HTERT RPE-1 (cell line): ENCODE results near the gene ARHGAP26.

ENCODE experiments used
- in situ Hi-C: fragments of 300-500 bp; cut with MboI; formaldehyde crosslinking; loops from 4 replicates; pipeline ENCODE4 v1.14.3; 2020; ENCODE audit warnings: low sequenced_read_pairs

The ARHGAP26 gene

GRCh38 chr5:143008032-143008431 is 237.9 kb downstream of the ARHGAP26 start:
- in situ Hi-C loops, result no loop called here

DNA sequence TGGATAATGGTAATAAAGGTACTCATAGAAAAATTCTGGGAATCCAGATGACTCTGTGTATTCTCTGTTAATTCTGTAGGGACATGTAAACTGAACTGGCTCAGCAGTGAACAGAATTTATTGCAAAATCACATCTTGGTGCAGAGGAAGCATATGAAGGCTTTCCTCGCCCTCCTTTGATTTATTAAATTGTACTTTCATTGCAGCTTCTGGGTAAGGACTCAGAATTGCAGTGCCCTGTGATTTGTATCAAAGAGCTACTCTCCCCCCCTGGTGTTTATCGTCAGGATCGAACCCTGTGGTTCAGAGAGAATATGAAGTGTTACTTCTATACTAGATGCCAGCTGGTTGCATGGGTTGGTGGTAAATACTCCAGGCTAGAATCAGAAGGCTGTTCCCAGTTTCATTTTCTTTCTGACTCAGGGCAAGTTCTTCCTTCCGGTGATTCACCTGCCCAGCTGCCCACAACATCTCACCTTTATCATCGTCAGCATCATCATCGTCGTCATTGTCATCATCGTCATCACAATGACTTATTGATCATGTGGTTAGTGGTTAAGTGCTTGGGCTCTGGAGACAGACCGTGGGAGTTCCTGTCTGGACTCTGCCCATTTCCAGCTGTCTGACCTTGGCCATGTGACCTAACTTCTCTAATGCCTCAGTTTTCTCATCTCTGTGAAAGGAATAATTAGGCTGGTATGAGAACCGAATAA is 238.8 kb downstream of the ARHGAP26 start:
- in situ Hi-C loops, result no loop called here

DNA sequence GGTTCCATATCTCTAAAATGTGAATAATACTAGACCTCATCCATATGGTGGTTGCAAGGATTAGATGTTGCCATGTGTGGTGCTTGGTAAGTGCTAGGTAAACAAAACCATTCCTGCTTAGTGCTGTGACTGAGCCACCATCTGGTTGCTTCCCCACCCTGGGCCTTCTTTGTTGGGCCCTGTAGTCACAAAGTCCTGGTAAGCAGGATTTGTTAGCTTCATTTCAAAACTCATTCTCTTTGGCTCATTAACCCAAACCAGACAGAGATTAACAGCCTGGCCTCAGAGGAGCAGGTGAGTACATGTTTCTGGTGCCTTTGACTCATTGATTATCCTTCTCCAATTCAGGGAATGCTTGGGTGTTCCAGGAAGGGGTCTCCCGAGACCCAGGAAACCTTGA is 240.2 kb downstream of the ARHGAP26 start:
- in situ Hi-C loops, result no loop called here

GRCh38 chr5:143011585-143011984 is 241.4 kb downstream of the ARHGAP26 start:
- in situ Hi-C loops, result no loop called here

DNA sequence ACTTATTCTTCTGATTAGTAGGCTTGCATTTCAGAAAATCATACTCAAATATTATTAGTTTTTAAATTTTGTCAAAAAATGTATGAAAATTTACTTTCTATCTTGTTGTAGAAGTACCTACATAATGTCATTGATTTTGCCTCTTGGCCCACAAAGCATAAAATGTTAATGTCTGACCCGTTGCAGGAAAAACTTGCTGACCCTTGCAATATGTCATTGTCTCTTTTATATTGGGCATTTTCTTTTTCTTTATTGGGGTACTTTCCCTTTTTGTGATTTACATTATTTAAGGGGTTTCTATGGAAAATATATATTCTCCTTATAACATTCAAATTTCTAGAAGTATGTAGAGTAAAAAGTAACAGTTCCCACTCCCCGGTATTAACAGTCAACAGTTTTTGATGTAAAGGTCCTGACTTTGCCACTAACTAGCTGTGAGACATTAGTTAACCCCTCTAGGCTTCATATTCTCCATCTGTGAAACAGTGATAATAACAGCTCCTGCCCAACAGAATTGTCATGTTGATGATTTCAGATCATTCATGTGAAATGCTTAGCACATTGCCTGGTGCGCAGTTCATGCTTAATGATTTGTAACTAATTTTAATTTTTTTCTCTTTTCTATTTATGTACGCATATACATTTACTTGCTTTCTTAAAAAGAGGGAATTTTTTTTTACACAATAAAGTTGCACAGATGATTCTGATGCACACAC is 243.2 kb downstream of the ARHGAP26 start:
- in situ Hi-C loops, result no loop called here

DNA sequence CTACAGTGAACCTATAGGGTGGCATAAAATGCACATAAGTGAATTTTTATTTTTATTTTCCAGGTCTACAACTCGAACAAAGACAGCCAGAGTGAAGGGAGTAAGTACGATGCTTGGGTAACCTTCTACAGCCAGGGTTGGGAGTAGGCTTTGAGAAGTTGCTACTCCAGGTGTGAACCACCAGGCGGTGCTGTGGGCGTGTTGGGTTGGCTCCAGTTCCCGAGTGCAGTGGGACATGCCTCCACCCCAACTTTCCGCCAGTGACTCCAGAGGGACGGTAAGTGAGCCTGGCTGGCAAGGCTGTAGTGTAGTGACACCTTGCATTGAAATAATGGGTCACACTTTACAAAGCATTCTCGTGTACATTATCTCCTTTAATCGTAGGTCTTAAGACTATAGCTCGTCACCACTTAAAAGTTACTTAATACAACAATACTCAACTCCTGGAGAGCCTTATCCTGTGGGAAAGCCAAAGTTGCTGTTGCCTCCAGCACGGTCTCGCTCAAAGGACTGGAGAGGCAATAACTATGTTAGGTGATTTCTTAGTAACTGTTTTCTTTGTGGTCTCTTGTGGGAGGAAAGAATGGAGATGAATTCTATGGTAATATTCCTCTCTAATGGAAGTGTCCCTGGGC is 244.0 kb downstream of the ARHGAP26 start:
- in situ Hi-C loops, result no loop called here

DNA sequence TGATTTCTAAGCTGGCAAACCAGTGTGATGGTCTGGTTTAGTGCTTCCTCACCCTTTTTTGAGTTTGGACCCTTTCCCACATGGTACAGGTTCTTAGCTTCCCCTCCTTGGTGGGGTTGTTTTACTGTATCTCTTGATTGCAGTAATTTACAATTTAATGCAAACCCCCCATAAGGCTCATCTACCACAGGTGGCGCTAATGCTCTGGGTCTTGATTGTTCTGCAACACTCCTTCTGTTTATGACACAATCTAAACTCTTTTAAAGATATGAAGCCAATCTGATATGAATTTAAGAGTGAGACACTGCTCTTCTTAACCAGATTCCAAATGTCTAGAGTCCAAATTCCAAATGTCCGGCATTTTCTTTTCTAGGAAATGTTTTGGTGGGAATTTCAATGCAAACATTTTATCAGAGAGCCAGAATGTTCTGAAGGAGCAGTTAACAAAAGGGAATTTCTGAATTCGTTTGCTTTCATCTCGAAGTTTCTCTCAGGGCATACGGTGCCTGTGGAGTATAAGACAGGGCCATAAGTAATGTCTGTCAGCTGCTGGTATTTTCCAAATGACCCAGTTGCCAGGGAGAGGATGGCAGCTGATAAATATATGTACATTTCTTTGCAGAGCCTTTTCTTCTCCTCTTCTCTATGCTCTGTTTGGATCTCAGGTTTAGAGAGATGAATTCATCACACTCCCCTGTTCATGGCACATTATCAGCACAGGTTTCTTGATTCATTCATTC is 246.8 kb downstream of the ARHGAP26 start:
- in situ Hi-C loops, result no loop called here

- in situ Hi-C loops, result no loop called here
These were observed 247.4 kb downstream of the ARHGAP26 start for GRCh38 chr5:143017541-143017940.

DNA sequence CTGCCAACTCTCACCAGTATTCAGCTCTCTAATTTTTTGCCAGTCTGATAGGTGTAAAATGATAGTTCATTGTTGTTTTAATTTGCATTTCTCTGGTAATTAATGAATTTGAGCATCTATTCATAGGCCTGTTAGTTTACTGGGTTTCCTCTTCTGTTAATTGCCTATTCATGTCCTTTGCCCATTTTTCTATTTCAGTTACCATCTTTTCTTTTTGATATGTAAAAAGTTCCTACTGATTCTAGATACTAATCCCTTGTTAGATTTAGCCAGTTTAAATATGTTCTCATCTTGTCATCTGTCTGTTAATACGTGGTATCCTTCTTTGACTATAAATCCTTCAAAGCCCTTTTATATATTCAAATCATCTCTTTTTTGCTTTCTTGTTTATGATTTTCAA is 247.8 kb downstream of the ARHGAP26 start:
- in situ Hi-C loops, result no loop called here

- in situ Hi-C loops, result no loop called here
These were observed 249.0 kb downstream of the ARHGAP26 start for GRCh38 chr5:143019157-143019556.

DNA sequence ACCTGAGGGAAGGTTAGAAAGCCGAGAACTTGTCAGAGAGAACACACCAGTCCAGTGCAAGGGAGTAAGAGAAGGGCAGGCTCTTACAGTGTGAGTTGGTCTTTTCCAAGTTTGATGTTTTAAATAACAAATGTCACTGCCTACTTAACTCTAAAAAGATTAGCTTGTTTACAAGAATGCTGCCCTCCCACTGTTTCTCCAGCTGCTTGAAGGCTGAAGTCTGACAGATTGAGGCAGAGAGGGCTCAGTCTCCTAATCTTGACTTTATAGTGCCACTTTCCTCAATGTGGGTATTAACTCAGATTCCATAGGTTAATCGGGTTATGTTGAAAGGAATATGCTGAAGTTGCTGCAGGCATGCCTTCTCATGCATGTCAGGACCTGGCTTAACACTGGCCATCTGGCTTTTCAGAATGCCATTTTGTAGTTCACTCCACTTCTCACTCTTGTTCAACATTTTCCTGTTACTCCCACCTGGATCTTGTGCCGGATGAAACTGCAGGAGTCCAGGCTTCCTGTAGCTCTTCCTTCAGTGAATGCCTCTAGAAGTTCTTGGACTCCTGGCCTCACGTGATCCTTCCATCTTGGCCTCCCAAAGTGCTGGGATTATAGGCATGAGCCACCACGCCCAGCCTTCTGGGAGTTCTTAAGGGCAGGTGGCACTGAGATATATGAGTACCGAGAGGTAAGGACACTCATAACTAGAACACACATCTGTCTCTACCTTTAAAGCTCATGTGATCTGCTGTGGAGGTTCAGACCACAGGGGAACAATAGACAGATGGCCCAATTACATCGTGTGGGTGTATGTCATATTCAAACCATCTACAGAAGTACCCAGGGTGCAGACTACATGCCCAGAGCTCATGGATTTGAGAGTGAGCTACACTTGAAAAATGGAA is 249.7 kb downstream of the ARHGAP26 start:
- in situ Hi-C loops, result no loop called here

GRCh38 chr5:143021595-143021994 is 251.4 kb downstream of the ARHGAP26 start:
- in situ Hi-C loops, result no loop called here

DNA sequence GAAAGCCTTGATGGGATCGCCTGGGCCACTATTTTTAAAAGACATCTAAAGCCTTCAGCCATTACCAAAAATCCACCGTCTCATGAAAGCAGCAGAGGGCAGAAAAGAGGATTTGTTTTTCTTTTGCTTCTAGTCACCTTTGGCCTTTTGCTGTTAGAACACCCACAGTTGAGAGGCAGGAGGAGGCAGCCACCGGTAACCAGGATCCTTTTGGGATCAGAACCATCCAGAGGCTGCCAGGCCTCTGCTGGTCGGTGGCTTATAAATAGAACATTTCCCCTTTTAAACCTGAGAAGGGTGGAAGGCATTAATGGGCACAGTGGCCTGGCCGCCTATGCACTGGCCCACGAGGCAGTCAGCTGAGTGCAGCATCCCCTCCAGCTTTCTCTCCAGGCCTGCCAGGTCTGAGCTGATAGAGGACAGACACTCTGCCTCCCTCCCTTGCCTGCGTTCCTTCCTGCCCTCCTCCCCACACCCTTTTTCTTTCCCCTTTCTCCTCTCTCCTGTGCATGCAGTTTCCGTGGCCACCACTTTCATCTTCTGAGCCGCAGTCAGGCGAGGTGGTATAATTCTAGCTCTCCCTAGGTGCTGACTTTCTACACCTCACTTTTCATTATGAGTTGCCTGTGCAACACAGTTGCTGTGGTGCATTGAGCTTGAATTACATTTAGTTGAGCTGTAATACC is 253.4 kb downstream of the ARHGAP26 start:
- in situ Hi-C loops, result no loop called here

- in situ Hi-C loops, result no loop called here
These were observed 254.2 kb downstream of the ARHGAP26 start for GRCh38 chr5:143024228-143024920.

GRCh38 chr5:143025376-143025775 is 255.2 kb downstream of the ARHGAP26 start:
- in situ Hi-C loops, result no loop called here

- in situ Hi-C loops, result no loop called here
These were observed 255.8 kb downstream of the ARHGAP26 start for GRCh38 chr5:143025971-143026370.

DNA sequence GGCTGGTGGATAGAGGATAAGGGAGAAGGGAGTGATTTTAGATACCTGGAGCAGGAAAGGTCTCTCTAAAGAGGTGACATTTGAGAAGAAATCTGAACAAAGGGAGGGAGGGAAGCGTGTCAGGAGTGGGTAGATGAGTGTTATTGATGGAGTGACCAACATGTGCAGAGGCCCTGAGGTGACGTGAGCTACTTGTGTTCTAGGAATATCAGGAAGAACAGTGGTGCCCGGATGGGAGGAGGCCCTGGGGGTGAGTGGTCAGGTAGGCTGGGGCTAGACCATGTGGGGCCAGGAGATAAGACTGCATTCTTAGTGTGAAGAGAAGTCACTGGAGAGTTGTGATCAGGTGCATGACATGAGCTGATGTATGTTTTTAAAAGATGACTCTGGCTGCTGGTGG is 256.2 kb downstream of the ARHGAP26 start:
- in situ Hi-C loops, result no loop called here

- in situ Hi-C loops, result no loop called here
These were observed 259.1 kb downstream of the ARHGAP26 start for GRCh38 chr5:143029293-143029692.

DNA sequence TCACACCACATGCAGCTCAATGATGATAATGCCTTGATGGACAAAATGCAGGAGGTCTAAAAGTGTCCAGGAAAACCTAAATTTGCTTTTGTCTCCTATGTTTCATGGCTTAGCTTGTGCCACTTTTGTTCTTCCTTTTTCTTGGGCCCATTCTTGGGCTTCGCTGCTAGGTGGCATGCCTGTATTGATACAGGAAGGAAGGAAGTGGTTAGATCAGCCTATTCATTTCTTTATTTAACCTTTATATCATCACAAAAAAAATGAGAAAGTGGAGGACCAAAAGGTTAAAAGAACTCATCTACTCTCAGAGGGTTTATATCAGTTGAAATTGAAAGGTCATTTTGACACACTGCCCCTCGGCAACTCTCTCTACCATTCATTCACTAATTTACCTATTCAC is 260.2 kb downstream of the ARHGAP26 start:
- in situ Hi-C loops, result no loop called here
